Stimulated activated CD4-positive, alpha-beta T cell treated with anti-CD3 and anti-CD28 coated beads, Interleukin-2, amount 100 ng/mL, for 4 hours (primary cell): Measurements from ENCODE around the gene DNALI1.
"Not testable (repeated sequence)": the region's sequence is repeated elsewhere in the genome, so short reads cannot be mapped to it uniquely, and the experiment has no call there.

Experiments used
- DNase-seq: peaks from one replicate; pipeline ENCODE4 v3.0.0-alpha.2; 2020; ENCODE audit warnings: low read depth

The DNALI1 gene

DNA sequence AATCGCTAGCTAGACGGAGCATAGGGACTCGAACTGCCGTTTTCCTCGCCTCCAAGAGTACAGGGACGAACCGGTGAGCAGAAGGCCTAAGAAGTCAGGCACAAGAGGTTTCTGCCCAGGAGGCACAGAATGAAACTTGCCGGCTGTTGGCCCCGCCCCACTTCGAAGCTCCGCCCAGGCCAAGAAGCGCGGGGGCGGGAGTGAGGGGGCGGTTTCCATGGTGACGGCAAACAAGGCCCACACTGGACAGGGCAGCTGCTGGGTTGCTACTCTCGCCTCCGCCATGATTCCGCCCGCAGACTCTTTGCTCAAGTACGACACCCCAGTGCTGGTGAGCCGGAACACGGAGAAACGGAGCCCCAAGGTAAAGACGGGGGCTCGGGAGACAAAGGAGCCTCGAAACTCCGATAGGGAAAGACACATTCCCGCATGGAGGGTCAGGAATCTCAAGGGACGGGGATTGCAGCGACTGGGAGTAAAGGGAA lies at the start of gene DNALI1:
TSS of gene DNALI1 (plus strand) at position 229 of the 485 bp plus-strand sequence. CDS start at position 284, 55 bp downstream.
- no peak for DNase-seq

GRCh38 chr1:37509181-37509580 lies 47.6 kb upstream of the DNALI1 start:
- DNase-seq, result no peak

GRCh38 chr1:37513795-37514349 lies 42.9 kb upstream of the DNALI1 start:
- peak; percentile 75 for DNase-seq

DNA sequence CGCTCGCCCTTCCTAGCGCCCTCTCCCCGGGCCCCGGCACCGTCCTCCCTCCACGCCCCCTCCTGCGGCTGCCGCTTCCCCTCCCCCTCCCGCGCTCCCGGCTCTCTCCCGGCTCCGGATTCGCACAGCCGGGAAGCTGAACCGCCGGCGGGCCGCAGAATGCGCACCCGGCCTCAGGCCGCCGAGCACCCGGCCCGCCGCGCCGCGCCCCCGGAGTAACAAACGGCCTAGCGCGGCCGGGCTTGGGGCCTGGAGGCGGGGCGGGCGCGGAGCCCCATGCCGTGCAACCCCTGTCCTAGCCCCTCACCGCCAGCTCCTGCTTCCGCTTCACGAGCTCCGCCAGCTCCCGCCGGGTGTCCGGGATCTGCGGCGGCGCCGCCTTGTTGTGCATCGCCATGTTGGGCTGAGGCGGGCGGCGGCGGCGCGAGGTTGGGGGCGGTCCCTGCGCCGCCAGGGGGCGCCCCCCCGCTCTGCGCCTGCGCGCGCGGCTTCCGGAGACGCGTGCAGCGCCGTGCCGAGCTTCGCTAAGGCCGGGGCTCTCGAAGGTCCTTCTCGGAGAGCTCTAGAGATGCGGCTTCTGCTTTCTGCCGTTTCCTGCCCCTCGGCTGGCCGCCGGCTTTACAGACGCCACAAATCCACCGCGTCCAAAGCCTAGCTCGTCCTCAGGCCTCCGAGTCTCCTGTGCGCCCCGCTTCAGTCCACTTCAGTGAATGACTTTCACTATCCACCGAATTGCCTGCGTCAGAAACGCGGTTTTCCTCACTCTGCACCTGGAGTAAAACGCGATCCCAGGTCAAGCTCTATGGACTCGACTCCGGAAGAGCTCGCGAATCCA lies 42.2 kb upstream of the DNALI1 start, which contains the start of gene MEAF6:
TSS of gene MEAF6 (minus strand) at position 417 of the 835 bp plus-strand sequence. CDS start at position 397, 20 bp downstream.
- DNase-seq, result peak; percentile 69

DNA sequence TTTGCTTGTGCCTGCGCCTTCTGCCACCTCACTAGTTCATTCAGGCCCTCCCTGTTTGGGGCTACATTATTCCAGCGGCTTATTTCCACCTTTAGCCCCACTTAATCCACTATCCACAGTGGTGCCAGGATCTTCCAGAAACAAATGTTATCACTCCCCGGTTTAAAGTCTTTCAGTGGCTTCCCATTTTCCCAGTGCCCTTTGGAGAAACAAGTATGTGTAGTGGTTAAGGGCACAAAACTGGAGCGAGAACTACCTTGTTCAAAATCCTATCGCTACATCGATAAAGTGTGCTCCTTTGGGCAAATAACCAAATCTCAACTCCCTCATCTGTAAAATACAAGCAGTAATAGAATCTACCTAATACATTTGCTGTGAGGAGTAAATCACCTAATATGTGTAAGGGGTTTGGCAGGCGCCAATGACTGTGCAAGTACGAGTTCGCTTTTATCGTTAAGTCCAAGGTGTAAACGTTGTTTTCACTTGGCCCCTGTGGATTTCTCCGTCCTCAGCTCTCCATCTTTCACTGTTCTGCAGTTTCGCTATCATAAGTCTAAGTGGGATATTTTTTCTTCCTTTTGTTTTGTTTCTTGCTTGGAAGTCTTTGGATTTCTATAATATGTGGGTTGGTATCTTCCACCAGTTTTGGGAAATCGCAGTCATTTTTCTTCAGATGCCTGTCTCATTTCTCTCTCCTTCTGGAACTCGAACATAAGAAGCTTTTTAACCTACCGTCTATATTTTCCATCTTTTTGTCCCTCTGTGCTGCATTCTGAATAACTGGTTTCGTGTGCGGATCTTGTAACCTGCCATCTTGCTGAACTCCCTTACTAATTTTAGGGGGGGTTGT lies 41.3 kb upstream of the DNALI1 start:
- no peak for DNase-seq

GRCh38 chr1:37517569-37517968 lies 39.2 kb upstream of the DNALI1 start:
- no peak for DNase-seq

GRCh38 chr1:37518241-37518640 lies 38.5 kb upstream of the DNALI1 start:
- not testable (repeated sequence) for DNase-seq

- peak; percentile 29 for DNase-seq
Measured at GRCh38 chr1:37518929-37519328, 37.8 kb upstream of the DNALI1 start.

DNA sequence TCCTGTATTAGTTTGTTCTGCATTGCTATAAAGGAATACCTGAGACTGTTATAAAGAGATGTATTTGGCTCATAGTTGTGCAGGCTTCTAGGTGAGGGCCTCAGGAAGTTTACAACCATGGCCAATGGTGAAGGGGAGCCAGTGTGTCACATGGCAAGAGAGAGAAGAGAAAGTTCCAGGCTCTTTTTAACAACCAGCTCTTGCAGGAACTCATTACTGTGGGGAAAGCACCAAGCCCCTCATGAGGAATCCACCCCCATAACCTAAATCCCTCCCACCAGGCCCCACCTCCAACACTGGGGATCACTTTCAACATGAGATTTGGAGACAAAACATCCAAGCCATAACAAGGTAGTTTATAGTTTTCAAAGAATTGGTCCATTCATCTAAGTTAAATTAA lies 37.1 kb upstream of the DNALI1 start:
- no peak for DNase-seq

DNA sequence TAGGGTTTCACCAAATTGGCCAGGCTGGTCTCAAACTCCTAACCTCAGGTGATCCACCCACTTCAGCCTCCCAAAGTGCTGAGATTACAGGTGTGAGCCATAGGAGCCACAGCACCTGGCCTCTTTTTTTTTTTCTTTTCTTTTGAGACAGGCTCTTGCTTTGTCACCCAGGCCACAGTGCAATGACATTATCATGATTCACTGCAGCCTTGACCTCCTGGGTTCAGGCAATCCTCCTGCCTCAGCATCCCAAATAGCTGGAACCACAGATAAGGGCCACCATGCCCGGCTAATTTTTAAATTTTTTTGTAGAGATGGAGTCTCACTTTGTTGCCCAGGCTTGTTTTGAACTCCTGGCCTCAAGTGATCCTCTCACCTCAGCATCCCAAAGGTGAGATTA lies 26.9 kb upstream of the DNALI1 start:
- DNase-seq, result not testable (repeated sequence)

GRCh38 chr1:37532418-37533156 lies 24.2 kb upstream of the DNALI1 start:
- DNase-seq, result not testable (repeated sequence)

- no peak for DNase-seq
Measured at GRCh38 chr1:37533317-37534093, 23.2 kb upstream of the DNALI1 start.

DNA sequence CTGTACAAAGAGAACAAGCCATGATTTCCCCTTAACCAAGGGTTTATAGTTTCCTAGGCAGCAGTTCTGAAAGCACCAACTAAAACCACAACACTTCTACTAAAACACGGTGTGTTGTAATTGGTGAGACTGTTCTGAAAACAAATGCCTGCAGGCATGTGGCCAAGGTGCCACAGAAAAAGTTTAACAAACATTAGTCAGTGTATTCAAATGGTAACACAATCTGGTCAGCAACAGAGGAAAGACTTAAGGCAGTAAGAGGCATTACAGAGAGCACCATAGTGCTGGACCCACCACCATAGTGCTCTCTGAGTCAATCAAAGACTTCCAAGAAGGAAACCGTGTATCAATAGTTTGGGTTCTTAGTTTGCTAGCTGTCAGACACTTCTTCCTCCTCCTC lies 19.4 kb upstream of the DNALI1 start:
- DNase-seq, result no peak

GRCh38 chr1:37539154-37539553 lies 17.6 kb upstream of the DNALI1 start:
- not testable (repeated sequence) for DNase-seq

- no peak for DNase-seq
Measured at GRCh38 chr1:37540036-37540785, 16.5 kb upstream of the DNALI1 start.

DNA sequence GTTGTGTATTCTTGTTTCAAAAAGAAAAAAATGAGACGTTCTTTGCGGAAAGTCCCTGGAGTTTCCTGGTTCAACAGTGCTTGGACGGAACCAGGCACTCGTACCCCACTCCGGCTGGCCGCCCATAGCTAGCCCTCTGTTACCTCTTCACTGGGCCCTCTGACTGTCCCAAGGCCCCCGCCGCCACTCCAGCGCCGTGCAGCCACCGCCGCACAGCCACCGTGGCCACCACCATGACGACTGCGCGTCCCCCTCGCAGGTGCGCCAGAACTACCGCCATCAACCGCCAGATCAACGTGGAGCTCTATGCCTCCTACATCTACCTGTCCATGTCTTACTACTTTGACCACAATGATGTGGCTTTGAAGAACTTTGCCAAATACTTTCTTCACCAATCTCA lies 12.2 kb upstream of the DNALI1 start:
- no peak for DNase-seq

GRCh38 chr1:37545019-37545418 lies 11.7 kb upstream of the DNALI1 start:
- no peak for DNase-seq

GRCh38 chr1:37549341-37549740 lies 7.4 kb upstream of the DNALI1 start:
- DNase-seq, result no peak

DNA sequence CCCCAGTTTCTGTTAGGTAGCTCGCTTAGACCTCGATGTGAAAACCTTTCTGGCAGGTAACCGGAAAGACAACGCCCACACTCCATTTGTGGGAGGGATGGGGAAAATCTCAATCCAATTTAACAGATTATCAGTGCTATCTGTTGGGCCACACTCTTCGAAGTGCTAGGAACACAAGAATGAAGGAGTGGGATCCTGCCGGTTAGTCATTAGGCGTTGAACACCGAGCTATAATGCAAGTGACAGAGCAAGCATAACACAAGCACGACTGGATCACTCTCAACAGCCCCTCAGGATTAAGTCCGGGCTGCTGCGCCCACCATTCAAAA lies 3.2 kb upstream of the DNALI1 start:
- DNase-seq, result no peak
